Measurements from ENCODE around the gene KCNK3. TPM values are rescaled to one million over a fixed set of nuclear protein-coding genes. Genes with fewer than 3 reads are reported as not detected.

The KCNK3 gene
- total RNA-seq, 6 experiments from 2014 or later: not detected

DNA sequence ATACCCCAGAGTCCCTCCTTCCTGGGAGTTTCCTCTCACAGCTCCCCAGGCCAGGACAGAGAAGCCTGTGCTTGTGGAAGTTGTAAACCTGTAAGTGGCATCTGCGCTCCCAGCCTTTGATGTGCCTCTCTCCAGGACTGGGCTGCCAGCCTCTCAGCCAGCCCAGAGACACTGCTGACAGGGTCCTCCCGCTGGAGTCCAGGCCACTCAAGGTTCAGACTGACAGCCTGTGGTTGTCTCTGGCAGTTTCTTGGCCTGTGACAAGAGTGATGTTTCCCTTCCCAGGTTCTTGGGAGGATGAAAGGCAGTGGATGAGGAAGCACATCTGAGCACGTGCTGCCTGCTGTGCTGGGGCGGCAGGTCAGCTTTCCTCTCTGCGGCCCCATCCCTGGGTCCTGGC is 74.6 kb downstream of the KCNK3 start:
- no peak overlapping the region for H3K4me3 Mint-ChIP-seq
- TF ChIP-seq, protein P1, sequence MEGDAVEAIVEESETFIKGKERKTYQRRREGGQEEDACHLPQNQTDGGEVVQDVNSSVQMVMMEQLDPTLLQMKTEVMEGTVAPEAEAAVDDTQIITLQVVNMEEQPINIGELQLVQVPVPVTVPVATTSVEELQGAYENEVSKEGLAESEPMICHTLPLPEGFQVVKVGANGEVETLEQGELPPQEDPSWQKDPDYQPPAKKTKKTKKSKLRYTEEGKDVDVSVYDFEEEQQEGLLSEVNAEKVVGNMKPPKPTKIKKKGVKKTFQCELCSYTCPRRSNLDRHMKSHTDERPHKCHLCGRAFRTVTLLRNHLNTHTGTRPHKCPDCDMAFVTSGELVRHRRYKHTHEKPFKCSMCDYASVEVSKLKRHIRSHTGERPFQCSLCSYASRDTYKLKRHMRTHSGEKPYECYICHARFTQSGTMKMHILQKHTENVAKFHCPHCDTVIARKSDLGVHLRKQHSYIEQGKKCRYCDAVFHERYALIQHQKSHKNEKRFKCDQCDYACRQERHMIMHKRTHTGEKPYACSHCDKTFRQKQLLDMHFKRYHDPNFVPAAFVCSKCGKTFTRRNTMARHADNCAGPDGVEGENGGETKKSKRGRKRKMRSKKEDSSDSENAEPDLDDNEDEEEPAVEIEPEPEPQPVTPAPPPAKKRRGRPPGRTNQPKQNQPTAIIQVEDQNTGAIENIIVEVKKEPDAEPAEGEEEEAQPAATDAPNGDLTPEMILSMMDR (IDR thresholded peaks at IDR 0.05): no peak
- no peaks in the 10 kb centered on the region for H3K9me3 Mint-ChIP-seq
- no peak overlapping the region; the same call in 1 of the 2 replicates for H3K27ac Mint-ChIP-seq
- no peak for DNase-seq
- H3K36me3 Mint-ChIP-seq (ENCODE audit: low read depth): no peaks in the 10 kb centered on the region
- peaks cover 1% of the 10 kb centered on the region; the same call in 1 of the 2 replicates for H3K27me3 Mint-ChIP-seq (ENCODE audit: insufficient read depth)
- H3K4me1 Mint-ChIP-seq (ENCODE audit: low read depth): peaks cover 43% of the 10 kb centered on the region

GRCh38 chr2:26767894-26768487 is 75.5 kb downstream of the KCNK3 start:
- no peak overlapping the region for H3K4me3 Mint-ChIP-seq
- H3K9me3 Mint-ChIP-seq: no peaks in the 10 kb centered on the region
- TF ChIP-seq, protein P1 (IDR thresholded peaks at IDR 0.05): no peak
- H3K36me3 Mint-ChIP-seq (ENCODE audit: low read depth): no peaks in the 10 kb centered on the region
- H3K27me3 Mint-ChIP-seq (ENCODE audit: insufficient read depth): peaks cover 1% of the 10 kb centered on the region; the same call in 1 of the 2 replicates
- DNase-seq: no peak
- H3K4me1 Mint-ChIP-seq (ENCODE audit: low read depth): peaks cover 51% of the 10 kb centered on the region
- H3K27ac Mint-ChIP-seq: no peak overlapping the region

- no peak for DNase-seq
- peaks cover 52% of the 10 kb centered on the region for H3K4me1 Mint-ChIP-seq (ENCODE audit: low read depth)
- H3K9me3 Mint-ChIP-seq: no peaks in the 10 kb centered on the region
- H3K27me3 Mint-ChIP-seq (ENCODE audit: insufficient read depth): peaks cover 1% of the 10 kb centered on the region; the same call in 1 of the 2 replicates
- H3K36me3 Mint-ChIP-seq (ENCODE audit: low read depth): no peaks in the 10 kb centered on the region
- H3K4me3 Mint-ChIP-seq: no peak overlapping the region
- TF ChIP-seq, protein P1 (IDR thresholded peaks at IDR 0.05): no peak
- peak overlapping the region; percentile 76; the same call in 1 of the 2 replicates for H3K27ac Mint-ChIP-seq
Observed at GRCh38 chr2:26768759-26769088, 76.2 kb downstream of the KCNK3 start.

- H3K27ac Mint-ChIP-seq: peak overlapping the region; percentile 76; the same call in 1 of the 2 replicates
- TF ChIP-seq, protein P1 (IDR thresholded peaks at IDR 0.05): no peak
- no peaks in the 10 kb centered on the region for H3K36me3 Mint-ChIP-seq (ENCODE audit: low read depth)
- no peak for DNase-seq
- no peaks in the 10 kb centered on the region; the same call in 1 of the 2 replicates for H3K27me3 Mint-ChIP-seq (ENCODE audit: insufficient read depth)
- no peaks in the 10 kb centered on the region for H3K9me3 Mint-ChIP-seq
- peaks cover 52% of the 10 kb centered on the region for H3K4me1 Mint-ChIP-seq (ENCODE audit: low read depth)
- H3K4me3 Mint-ChIP-seq: no peak overlapping the region
Observed at GRCh38 chr2:26769089-26769761, 76.7 kb downstream of the KCNK3 start.

- H3K4me1 Mint-ChIP-seq (ENCODE audit: low read depth): peaks cover 37% of the 10 kb centered on the region
- no peak overlapping the region; the same call in 1 of the 2 replicates for H3K4me3 Mint-ChIP-seq
- peak; percentile 68 for DNase-seq
- 0 out of 2 replicates have a peak, but pooled peaks cover under 1% of the 10 kb centered on the region for H3K36me3 Mint-ChIP-seq (ENCODE audit: low read depth)
- TF ChIP-seq, protein P1 (IDR thresholded peaks at IDR 0.05): peak; percentile 75
- H3K27me3 Mint-ChIP-seq (ENCODE audit: insufficient read depth): no peaks in the 10 kb centered on the region; the same call in 1 of the 2 replicates
- no peak overlapping the region for H3K27ac Mint-ChIP-seq
- H3K9me3 Mint-ChIP-seq: no peaks in the 10 kb centered on the region
Observed at GRCh38 chr2:26770986-26771586, 78.6 kb downstream of the KCNK3 start.
